ENCODE data around the gene SLC33A1.

DNA sequence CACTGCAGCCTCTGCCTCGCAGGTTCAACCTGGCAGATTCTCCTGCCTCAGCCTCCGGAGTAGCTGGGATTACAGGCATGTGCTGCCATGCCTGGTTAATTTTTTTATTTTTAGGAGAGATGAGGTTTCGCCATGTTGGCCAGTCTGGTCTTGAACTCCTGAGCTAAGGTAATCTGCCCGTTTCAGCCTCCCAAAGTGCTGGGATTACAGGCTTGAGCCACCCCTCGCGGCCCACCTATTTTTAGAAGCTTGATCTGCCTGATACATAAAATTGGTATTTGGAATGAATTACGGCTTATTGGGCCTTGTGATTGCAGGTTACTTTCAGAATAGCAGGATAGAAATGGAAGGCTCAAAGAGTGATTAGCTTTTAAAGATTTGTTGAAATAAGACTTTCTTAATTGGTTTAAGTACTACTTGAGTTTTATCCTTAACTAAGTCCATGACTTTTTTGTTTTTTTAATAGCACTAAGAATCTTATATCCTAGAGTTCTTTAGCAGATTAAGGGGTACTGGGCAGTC, 41.2 kb upstream of the SLC33A1 start:
- TF ChIP-seq POLR2A (IDR thresholded peaks at IDR 0.05; ENCODE audit: low read depth, low read length) (no peak), POLR2AphosphoS5 (IDR thresholded peaks at IDR 0.05; ENCODE audit: low read depth, low read length) (no peak), TAF1 (IDR thresholded peaks at IDR 0.05; ENCODE audit: borderline replicate concordance, low read depth, low read length) (no peak)

Data from GM12892 (cell line).